ENCODE measurements around the gene KRT71.
"Not testable (repeated sequence)": the region's sequence is repeated elsewhere in the genome, so short reads cannot be mapped to it uniquely, and the experiment has no call there.

Gene KRT71

DNA sequence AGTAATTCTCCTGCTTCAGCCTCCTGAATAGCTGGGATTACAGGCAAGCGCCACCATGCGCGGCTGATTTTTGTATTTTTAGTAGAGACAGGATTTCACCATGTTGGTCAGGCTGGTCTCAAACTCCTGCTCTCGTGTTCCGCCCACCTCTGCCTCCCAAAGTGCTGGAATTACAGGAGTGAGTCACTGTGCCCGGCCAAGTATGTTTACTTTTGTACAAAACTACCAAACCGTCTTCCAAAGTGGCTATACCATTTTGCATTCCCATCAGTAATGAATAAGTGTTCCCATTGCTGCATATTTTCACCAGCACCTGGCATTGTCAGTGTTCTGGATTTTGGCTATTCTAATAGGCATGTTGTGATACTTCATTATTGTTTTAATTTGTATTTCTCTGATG, 51.5 kb downstream of the KRT71 start:
- TF ChIP-seq, protein P1, sequence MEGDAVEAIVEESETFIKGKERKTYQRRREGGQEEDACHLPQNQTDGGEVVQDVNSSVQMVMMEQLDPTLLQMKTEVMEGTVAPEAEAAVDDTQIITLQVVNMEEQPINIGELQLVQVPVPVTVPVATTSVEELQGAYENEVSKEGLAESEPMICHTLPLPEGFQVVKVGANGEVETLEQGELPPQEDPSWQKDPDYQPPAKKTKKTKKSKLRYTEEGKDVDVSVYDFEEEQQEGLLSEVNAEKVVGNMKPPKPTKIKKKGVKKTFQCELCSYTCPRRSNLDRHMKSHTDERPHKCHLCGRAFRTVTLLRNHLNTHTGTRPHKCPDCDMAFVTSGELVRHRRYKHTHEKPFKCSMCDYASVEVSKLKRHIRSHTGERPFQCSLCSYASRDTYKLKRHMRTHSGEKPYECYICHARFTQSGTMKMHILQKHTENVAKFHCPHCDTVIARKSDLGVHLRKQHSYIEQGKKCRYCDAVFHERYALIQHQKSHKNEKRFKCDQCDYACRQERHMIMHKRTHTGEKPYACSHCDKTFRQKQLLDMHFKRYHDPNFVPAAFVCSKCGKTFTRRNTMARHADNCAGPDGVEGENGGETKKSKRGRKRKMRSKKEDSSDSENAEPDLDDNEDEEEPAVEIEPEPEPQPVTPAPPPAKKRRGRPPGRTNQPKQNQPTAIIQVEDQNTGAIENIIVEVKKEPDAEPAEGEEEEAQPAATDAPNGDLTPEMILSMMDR (conservative IDR thresholded peaks at IDR 0.05; ENCODE audit: low read depth, low read length) = no peak
- Histone ChIP-seq H3K4me2 (no peak overlapping the region), H3K4me1 (ENCODE audit: low read depth, poor library complexity, severe bottlenecking) (no peaks in the 10 kb centered on the region), H3K36me3 (ENCODE audit: insufficient read depth) (no peaks in the 10 kb centered on the region), H4K20me1 (ENCODE audit: insufficient read depth) (no peaks in the 10 kb centered on the region), H3K79me2 (ENCODE audit: insufficient read depth, low read depth) (no peaks in the 10 kb centered on the region), H3K9ac (no peak overlapping the region), H3K27me3 (ENCODE audit: insufficient read depth, low read depth) (no peaks in the 10 kb centered on the region; the same call in 1 of the 2 replicates), H2AFZ (ENCODE audit: low read depth) (no peak overlapping the region), H3K4me3 (IDR thresholded peaks at IDR 0.05; ENCODE audit: insufficient read depth, low read depth, low read length) (no peak overlapping the region), H3K27ac (no peak overlapping the region)

DNA sequence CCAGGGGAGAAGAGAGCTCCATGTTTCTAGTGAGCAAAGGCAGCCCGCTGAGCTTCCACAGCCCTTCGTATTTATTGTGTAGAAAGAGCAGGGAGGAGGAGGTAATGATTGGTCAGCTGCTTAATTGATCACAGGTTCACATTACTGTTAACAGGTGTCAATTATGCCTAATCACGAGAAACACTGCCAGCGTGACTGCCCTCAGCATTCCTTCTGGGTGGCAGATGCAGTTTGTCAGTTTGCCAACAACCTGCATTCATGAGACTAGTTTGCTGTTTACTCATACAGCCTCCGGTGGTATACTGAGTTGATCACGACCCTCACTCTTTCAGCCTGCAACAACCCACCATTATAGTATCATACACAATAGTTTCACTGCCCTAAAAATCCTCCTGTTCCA, 52.4 kb downstream of the KRT71 start:
- not testable (repeated sequence) for H3K79me2 ChIP-seq (ENCODE audit: insufficient read depth, low read depth); H3K4me3 ChIP-seq (IDR thresholded peaks at IDR 0.05; ENCODE audit: insufficient read depth, low read depth, low read length); H3K36me3 ChIP-seq (ENCODE audit: insufficient read depth); H3K27ac ChIP-seq; H4K20me1 ChIP-seq (ENCODE audit: insufficient read depth); H3K4me2 ChIP-seq; H3K4me1 ChIP-seq (ENCODE audit: low read depth, poor library complexity, severe bottlenecking); H3K27me3 ChIP-seq (ENCODE audit: insufficient read depth, low read depth); H3K9ac ChIP-seq; H2AFZ ChIP-seq (ENCODE audit: low read depth)

DNA sequence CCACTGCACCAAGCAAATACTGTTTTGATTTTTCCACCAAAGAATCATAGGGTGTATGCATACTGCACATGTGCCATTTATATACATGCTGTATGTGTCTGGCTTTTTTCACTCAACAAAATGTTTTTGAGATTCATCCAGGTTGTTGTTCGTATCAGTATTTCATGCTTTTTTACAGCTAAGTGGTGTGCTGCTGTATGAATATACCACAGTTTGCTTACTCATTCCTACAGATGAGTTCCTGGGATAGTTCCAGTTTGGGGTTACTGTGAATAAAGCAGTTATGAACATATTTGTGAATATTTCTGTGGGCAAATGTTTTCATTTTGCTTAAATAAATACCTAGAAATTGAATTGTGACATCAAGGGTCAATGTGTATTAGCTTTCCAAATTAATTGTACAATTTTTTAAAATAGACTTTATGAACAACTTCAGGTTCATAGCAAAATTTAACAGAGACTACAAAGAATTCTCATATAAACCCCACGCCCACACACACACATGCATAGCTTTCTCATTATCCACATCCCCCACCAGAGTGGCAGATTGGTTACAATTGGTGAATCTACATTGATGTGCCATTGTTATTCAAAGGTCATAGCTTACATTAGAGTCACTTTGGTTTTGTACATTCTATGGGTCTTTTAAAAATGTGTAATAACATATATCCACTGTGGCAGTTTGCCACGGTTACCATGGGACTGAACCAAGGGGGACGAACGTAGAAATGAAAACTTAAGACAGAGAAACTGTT, 53.0 kb downstream of the KRT71 start:
- no peaks in the 10 kb centered on the region for H3K36me3 ChIP-seq (ENCODE audit: insufficient read depth)
- TF ChIP-seq, protein P1 (conservative IDR thresholded peaks at IDR 0.05; ENCODE audit: low read depth, low read length) = no peak
- no peak overlapping the region for H2AFZ ChIP-seq (ENCODE audit: low read depth)
- H3K9ac ChIP-seq = no peak overlapping the region
- H3K27me3 ChIP-seq (ENCODE audit: insufficient read depth, low read depth) = no peaks in the 10 kb centered on the region; the same call in 1 of the 2 replicates
- no peak overlapping the region for H3K27ac ChIP-seq
- H3K79me2 ChIP-seq (ENCODE audit: insufficient read depth, low read depth) = no peaks in the 10 kb centered on the region
- no peaks in the 10 kb centered on the region for H3K4me1 ChIP-seq (ENCODE audit: low read depth, poor library complexity, severe bottlenecking)
- no peaks in the 10 kb centered on the region for H4K20me1 ChIP-seq (ENCODE audit: insufficient read depth)
- H3K4me3 ChIP-seq (IDR thresholded peaks at IDR 0.05; ENCODE audit: insufficient read depth, low read depth, low read length) = no peak overlapping the region
- no peak overlapping the region for H3K4me2 ChIP-seq

DNA sequence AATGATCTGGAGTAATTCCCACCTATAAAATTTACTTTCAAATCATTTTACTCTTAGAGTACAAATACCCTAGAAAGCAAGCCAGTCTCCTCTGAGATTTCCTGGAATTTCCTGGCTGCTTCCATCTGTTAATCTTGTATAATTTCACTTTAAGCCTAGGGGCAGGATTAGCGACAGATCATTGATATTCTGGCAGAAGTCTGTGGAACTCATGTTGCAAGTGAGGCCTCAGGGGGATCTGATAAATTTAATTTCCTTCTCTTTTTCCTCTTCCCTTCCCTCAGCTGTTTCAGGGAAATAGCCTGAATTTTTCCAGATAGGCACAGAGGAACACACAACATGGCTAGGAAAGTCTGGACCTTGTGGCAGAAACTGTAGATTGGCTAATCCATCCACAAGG, 54.0 kb downstream of the KRT71 start:
- Histone ChIP-seq H3K9ac (no peak overlapping the region), H3K4me2 (no peak overlapping the region), H3K27me3 (ENCODE audit: insufficient read depth, low read depth) (no peaks in the 10 kb centered on the region; the same call in 1 of the 2 replicates), H3K27ac (no peak overlapping the region), H3K36me3 (ENCODE audit: insufficient read depth) (no peaks in the 10 kb centered on the region), H3K4me1 (ENCODE audit: low read depth, poor library complexity, severe bottlenecking) (no peaks in the 10 kb centered on the region), H3K79me2 (ENCODE audit: insufficient read depth, low read depth) (no peaks in the 10 kb centered on the region), H4K20me1 (ENCODE audit: insufficient read depth) (no peaks in the 10 kb centered on the region), H2AFZ (ENCODE audit: low read depth) (no peak overlapping the region), H3K4me3 (IDR thresholded peaks at IDR 0.05; ENCODE audit: insufficient read depth, low read depth, low read length) (no peak overlapping the region)
- TF ChIP-seq, protein P1 (conservative IDR thresholded peaks at IDR 0.05; ENCODE audit: low read depth, low read length) = no peak

DNA sequence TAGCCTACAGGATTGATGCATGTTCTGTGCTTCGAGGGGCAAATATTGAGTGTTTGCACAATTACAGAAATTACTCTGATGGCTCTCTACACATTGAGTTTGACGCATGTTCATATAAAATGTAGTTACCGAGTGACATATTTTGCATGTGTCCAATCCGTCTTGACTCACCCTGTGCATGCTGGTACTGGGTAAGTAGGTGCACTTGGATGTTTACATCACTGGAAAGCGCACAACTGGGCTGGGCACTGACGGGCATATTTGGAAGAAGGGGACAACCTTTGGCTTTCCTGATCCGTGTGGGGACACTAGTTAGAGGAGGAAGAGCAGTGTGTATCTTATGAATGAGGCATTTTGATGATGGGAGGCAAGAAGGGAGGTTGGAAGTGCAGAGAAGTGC, 55.0 kb downstream of the KRT71 start:
- no peaks in the 10 kb centered on the region for H3K4me1 ChIP-seq (ENCODE audit: low read depth, poor library complexity, severe bottlenecking)
- H2AFZ ChIP-seq (ENCODE audit: low read depth) = no peak overlapping the region
- H3K9ac ChIP-seq = no peak overlapping the region
- no peaks in the 10 kb centered on the region for H3K36me3 ChIP-seq (ENCODE audit: insufficient read depth)
- no peaks in the 10 kb centered on the region for H3K79me2 ChIP-seq (ENCODE audit: insufficient read depth, low read depth)
- TF ChIP-seq, protein P1 (conservative IDR thresholded peaks at IDR 0.05; ENCODE audit: low read depth, low read length) = no peak
- no peak overlapping the region for H3K27ac ChIP-seq
- H3K4me3 ChIP-seq (IDR thresholded peaks at IDR 0.05; ENCODE audit: insufficient read depth, low read depth, low read length) = no peak overlapping the region
- H3K27me3 ChIP-seq (ENCODE audit: insufficient read depth, low read depth) = no peaks in the 10 kb centered on the region; the same call in 1 of the 2 replicates
- no peak overlapping the region for H3K4me2 ChIP-seq
- no peaks in the 10 kb centered on the region for H4K20me1 ChIP-seq (ENCODE audit: insufficient read depth)
